ENCODE data around the gene PRR36. TPM values are rescaled to one million over a fixed set of nuclear protein-coding genes. Genes with fewer than 3 reads are reported as not detected.

Gene PRR36
- total and polyA plus RNA-seq, 10 of the 15 experiments (the other 5 are each of a cell fraction or from before 2014, with no cell fraction given) = 0.04 TPM; not detected in 9

GRCh38 chr19:7903244-7904073, 29.3 kb upstream of the PRR36 start, which contains the start of gene MAP2K7 (continued):
- TF ChIP-seq CHD2 (IDR thresholded peaks at IDR 0.05; ENCODE audit: borderline replicate concordance, low read depth, low read length) = peak; percentile 11; the same call in 1 of the 2 replicates
- peak; percentile 61; the same call in 1 of the 2 replicates for TF ChIP-seq TAF1 (IDR thresholded peaks at IDR 0.05; ENCODE audit: borderline replicate concordance, low read depth, low read length)
- TF ChIP-seq PML (IDR thresholded peaks at IDR 0.05; ENCODE audit: low read length) = peak; percentile 51; the same call in 1 of the 2 replicates
- 0 out of 2 replicates have a peak, but pooled peaks have one; percentile 27 for TF ChIP-seq MLLT1 (IDR thresholded peaks at IDR 0.05)
- TF ChIP-seq YY1 (IDR thresholded peaks at IDR 0.05; ENCODE audit: low read depth, low read length) = peak; percentile 95
- peak; percentile 56; the same call in 1 of the 2 replicates for TF ChIP-seq MAX (IDR thresholded peaks at IDR 0.05; ENCODE audit: low read depth, low read length)
- TF ChIP-seq RELA (IDR thresholded peaks at IDR 0.05; ENCODE audit: borderline replicate concordance, partially characterized antibody) = peak; percentile 61
- peak; percentile 64 for TF ChIP-seq SMAD1 (IDR thresholded peaks at IDR 0.05; ENCODE audit: low read depth, partially characterized antibody)
- TF ChIP-seq POLR2AphosphoS2 (IDR thresholded peaks at IDR 0.05; ENCODE audit: low read depth, low read length) = peak; percentile 94
- TF ChIP-seq ATF3 (IDR thresholded peaks at IDR 0.05; ENCODE audit: borderline replicate concordance, extremely low read depth, low read depth, low read length) = peak; percentile 35; the same call in 1 of the 2 replicates
- TF ChIP-seq CTCF (IDR thresholded peaks at IDR 0.05 in 2 of 3, conservative IDR thresholded peaks at IDR 0.05 in 1 of 3; ENCODE audit: control insufficient read depth in 2 of 3, extremely low read depth in 1 of 3, insufficient read depth in 1 of 3, low read depth in 3 of 3, low read length in 3 of 3) = peak; percentile 65 to 99 (median 90); a peak in 5 of 6 replicates
- TF ChIP-seq SPI1 (IDR thresholded peaks at IDR 0.05; ENCODE audit: borderline replicate concordance, insufficient read depth, low read depth, low read length) = no peak
- TF ChIP-seq ELK1 (IDR thresholded peaks at IDR 0.05; ENCODE audit: low read depth, low read length) = no peak
- TF ChIP-seq TBL1XR1 (IDR thresholded peaks at IDR 0.05; ENCODE audit: low read depth, low read length) = peak; percentile 27; the same call in 1 of the 2 replicates
- no peak for TF ChIP-seq CREM (IDR thresholded peaks at IDR 0.05; ENCODE audit: low read depth)
- TF ChIP-seq POLR2A (IDR thresholded peaks at IDR 0.05; ENCODE audit: low read depth, low read length) = peak; percentile 92
- peak; percentile 20 for TF ChIP-seq USF1 (IDR thresholded peaks at IDR 0.05; ENCODE audit: borderline replicate concordance, extremely low read length, insufficient read depth, low read depth, low read length)
- TF ChIP-seq STAT1 (conservative IDR thresholded peaks at IDR 0.05) = 0 out of 2 replicates have a peak, but pooled peaks have one; percentile 19
- TF ChIP-seq SMC3 (IDR thresholded peaks at IDR 0.05; ENCODE audit: borderline replicate concordance, low read length) = peak; percentile 17; the same call in 1 of the 2 replicates
- no peak for TF ChIP-seq ETV6 (conservative IDR thresholded peaks at IDR 0.05 in 1 of 2, IDR thresholded peaks at IDR 0.05 in 1 of 2; ENCODE audit: borderline replicate concordance in 1 of 2, low read depth in 1 of 2)
- TF ChIP-seq ATF7 (IDR thresholded peaks at IDR 0.05; ENCODE audit: low read depth) = peak; percentile 81
- peak; percentile 51; the same call in 1 of the 2 replicates for TF ChIP-seq SMAD5 (IDR thresholded peaks at IDR 0.05; ENCODE audit: low read depth)
- TF ChIP-seq POLR2AphosphoS5 (IDR thresholded peaks at IDR 0.05; ENCODE audit: low read length) = peak; percentile 89; the same call in 1 of the 2 replicates
